ENCODE data around the gene ADRM1. TPM values are rescaled to one million over a fixed set of nuclear protein-coding genes. Genes with fewer than 3 reads are reported as not detected.

Gene ADRM1
- total RNA-seq, 1 donor from 2014 or later = 52.3 TPM

- TF ChIP-seq EZH2phosphoT487 (IDR thresholded peaks at IDR 0.05) (no peak), CTCF (IDR thresholded peaks at IDR 0.05) (no peak), EZH2 (IDR thresholded peaks at IDR 0.05) (no peak)
- peaks cover 3% of the 10 kb centered on the region for H3K36me3 Mint-ChIP-seq
- Histone ChIP-seq H3K4me2 (no peak overlapping the region), H3F3A (ENCODE audit: low read depth) (peaks cover 4% of the 10 kb centered on the region), H3K36me3 (no peaks in the 10 kb centered on the region), H3K9ac (no peak overlapping the region), H2AFZ (replicated peaks) (no peak overlapping the region), H4K20me1 (ENCODE audit: low read depth) (no peaks in the 10 kb centered on the region), H3K4me3 (no peak overlapping the region), H3K27me3 (no peaks in the 10 kb centered on the region), H3K79me2 (ENCODE audit: low read depth) (no peaks in the 10 kb centered on the region), H3K4me1 (no peaks in the 10 kb centered on the region), H3K27ac (no peak overlapping the region), H3K9me3 (ENCODE audit: low read depth) (no peaks in the 10 kb centered on the region)
- no peak overlapping the region for H3K4me3 Mint-ChIP-seq
- no peaks in the 10 kb centered on the region for H3K4me1 Mint-ChIP-seq
- no peaks in the 10 kb centered on the region for H3K9me3 Mint-ChIP-seq
- H3K27me3 Mint-ChIP-seq (ENCODE audit: insufficient read depth, low read depth) = peaks cover 3% of the 10 kb centered on the region
- no peak overlapping the region for H3K27ac Mint-ChIP-seq
- no peak for DNase-seq (ENCODE audit: low spot score)
Observed at GRCh38 chr20:62335532-62335931, 32.7 kb downstream of the ADRM1 start.

GRCh38 chr20:62336329-62336728 lies 33.5 kb downstream of the ADRM1 start:
- no peaks in the 10 kb centered on the region for H3K9me3 Mint-ChIP-seq
- no peak overlapping the region for H3K4me2 ChIP-seq
- no peak overlapping the region for H2AFZ ChIP-seq (replicated peaks)
- no peaks in the 10 kb centered on the region for H3K9me3 ChIP-seq (ENCODE audit: low read depth)
- no peak for DNase-seq (ENCODE audit: low spot score)
- peaks cover 4% of the 10 kb centered on the region for H3F3A ChIP-seq (ENCODE audit: low read depth)
- no peaks in the 10 kb centered on the region for H4K20me1 ChIP-seq (ENCODE audit: low read depth)
- H3K27ac ChIP-seq = no peak overlapping the region
- H3K4me1 Mint-ChIP-seq = no peaks in the 10 kb centered on the region
- H3K27me3 Mint-ChIP-seq (ENCODE audit: insufficient read depth, low read depth) = peaks cover 3% of the 10 kb centered on the region
- no peak overlapping the region for H3K4me3 Mint-ChIP-seq
- H3K79me2 ChIP-seq (ENCODE audit: low read depth) = no peaks in the 10 kb centered on the region
- peak overlapping the region; percentile 69 for H3K27ac Mint-ChIP-seq
- no peaks in the 10 kb centered on the region for H3K4me1 ChIP-seq
- H3K27me3 ChIP-seq = no peaks in the 10 kb centered on the region
- H3K9ac ChIP-seq = no peak overlapping the region
- H3K36me3 ChIP-seq = no peaks in the 10 kb centered on the region
- H3K4me3 ChIP-seq = no peak overlapping the region
- peaks cover 5% of the 10 kb centered on the region for H3K36me3 Mint-ChIP-seq
- no peak for TF ChIP-seq EZH2phosphoT487 (IDR thresholded peaks at IDR 0.05)
- no peak for TF ChIP-seq EZH2 (IDR thresholded peaks at IDR 0.05)
- no peak for TF ChIP-seq CTCF (IDR thresholded peaks at IDR 0.05)

GRCh38 chr20:62336775-62337557 lies 34.2 kb downstream of the ADRM1 start:
- Histone ChIP-seq H3K4me1 (no peaks in the 10 kb centered on the region), H3K4me3 (no peak overlapping the region), H3K27me3 (no peaks in the 10 kb centered on the region), H3K36me3 (no peaks in the 10 kb centered on the region), H3K9ac (no peak overlapping the region), H4K20me1 (ENCODE audit: low read depth) (no peaks in the 10 kb centered on the region), H3K4me2 (no peak overlapping the region), H3F3A (ENCODE audit: low read depth) (peaks cover 4% of the 10 kb centered on the region), H3K27ac (no peak overlapping the region), H3K79me2 (ENCODE audit: low read depth) (no peaks in the 10 kb centered on the region), H3K9me3 (ENCODE audit: low read depth) (no peaks in the 10 kb centered on the region), H2AFZ (replicated peaks) (no peak overlapping the region)
- H3K9me3 Mint-ChIP-seq = no peaks in the 10 kb centered on the region
- H3K4me3 Mint-ChIP-seq = no peak overlapping the region
- TF ChIP-seq CTCF (IDR thresholded peaks at IDR 0.05) (no peak), EZH2phosphoT487 (IDR thresholded peaks at IDR 0.05) (no peak), EZH2 (IDR thresholded peaks at IDR 0.05) (no peak)
- H3K27ac Mint-ChIP-seq = peak overlapping the region; percentile 69
- no peak for DNase-seq (ENCODE audit: low spot score)
- H3K36me3 Mint-ChIP-seq = peaks cover 5% of the 10 kb centered on the region
- H3K4me1 Mint-ChIP-seq = no peaks in the 10 kb centered on the region
- peaks cover 3% of the 10 kb centered on the region for H3K27me3 Mint-ChIP-seq (ENCODE audit: insufficient read depth, low read depth)

All from neural progenitor cell (in vitro differentiated cells).